HG02973 (cell line): ENCODE measurements around the gene PPP4R3B.
A peak's percentile ranks its signal among the peaks of the same experiment; 100 is the strongest.
"Not testable (repeated sequence)": the region's sequence is repeated elsewhere in the genome, so short reads cannot be mapped to it uniquely, and the experiment has no call there.

Experiments
- ATAC-seq: cut with Tn5 transposase; IDR thresholded peaks from one replicate; pipeline ENCODE4 v1.9.1; 2021; ENCODE audit warnings: moderate library complexity; ENCODE audit not compliant: unreplicated experiment

PPP4R3B gene

GRCh38 chr2:55596795-55597194 is 20.6 kb downstream of the PPP4R3B start:
- not testable (repeated sequence) for ATAC-seq

GRCh38 chr2:55595536-55595935 is 21.9 kb downstream of the PPP4R3B start:
- ATAC-seq = no peak

- no peak for ATAC-seq
These were observed 25.3 kb downstream of the PPP4R3B start for GRCh38 chr2:55592130-55592529.

- peak; percentile 75 for ATAC-seq
These were observed 26.5 kb downstream of the PPP4R3B start for GRCh38 chr2:55590810-55591440.

GRCh38 chr2:55585451-55586080 is 31.9 kb downstream of the PPP4R3B start:
- no peak for ATAC-seq

- no peak for ATAC-seq
These were observed 35.4 kb downstream of the PPP4R3B start for GRCh38 chr2:55581874-55582547.

GRCh38 chr2:55581435-55581834 is 36.0 kb downstream of the PPP4R3B start:
- ATAC-seq = no peak

- not testable (repeated sequence) for ATAC-seq
These were observed 48.4 kb downstream of the PPP4R3B start for GRCh38 chr2:55569002-55569401.

- no peak for ATAC-seq
These were observed 50.1 kb downstream of the PPP4R3B start for GRCh38 chr2:55567298-55567697.

- no peak for ATAC-seq
These were observed 51.8 kb downstream of the PPP4R3B start for GRCh38 chr2:55565613-55566012.

- ATAC-seq = no peak
These were observed 56.6 kb downstream of the PPP4R3B start for GRCh38 chr2:55560855-55561254.

- ATAC-seq = no peak
These were observed 60.6 kb downstream of the PPP4R3B start for GRCh38 chr2:55556809-55557208.

- no peak for ATAC-seq
These were observed 61.4 kb downstream of the PPP4R3B start for GRCh38 chr2:55555977-55556376.

- no peak for ATAC-seq
These were observed 64.1 kb downstream of the PPP4R3B start for GRCh38 chr2:55553321-55553720.

- ATAC-seq = no peak
These were observed 66.9 kb downstream of the PPP4R3B start for GRCh38 chr2:55550368-55551102.

- ATAC-seq = not testable (repeated sequence)
These were observed 69.7 kb downstream of the PPP4R3B start for GRCh38 chr2:55547679-55548078.

- ATAC-seq = no peak
These were observed 70.4 kb downstream of the PPP4R3B start for GRCh38 chr2:55547001-55547400.

- no peak for ATAC-seq
These were observed 86.8 kb downstream of the PPP4R3B start for GRCh38 chr2:55530539-55531081.

- no peak for ATAC-seq
These were observed 91.2 kb downstream of the PPP4R3B start for GRCh38 chr2:55526174-55526573.

- no peak for ATAC-seq
These were observed 92.5 kb downstream of the PPP4R3B start for GRCh38 chr2:55524884-55525437.
